Activated naive CD8-positive, alpha-beta T cell treated with anti-CD3 and anti-CD28 coated beads, Interleukin-2, amount 10 ng/mL, durations not matched to agents 7 days and 5 days (primary cell): ENCODE measurements around the gene PATJ. TPM values are rescaled to one million over a fixed set of nuclear protein-coding genes. Genes with fewer than 3 reads are reported as not detected.
"Not testable (repeated sequence)": the region's sequence is repeated elsewhere in the genome, so short reads cannot be mapped to it uniquely, and the experiment has no call there.

ENCODE experiments used
- ATAC-seq: fragments of 150-1000 bp; cut with Tn5 transposase; one replicate; pipeline ENCODE4 v1.10.0; 2021; ENCODE audit warnings: low read depth, moderate library complexity
- POLR2A ChIA-PET: fragments of 350-600 bp; sonication (Branson Sonifier 250); formaldehyde crosslinking; loops from one replicate; lab custom pipeline; 2021; ENCODE audit warnings: antibody characterized with exemption; lab: Charles Lee
- DNase-seq: peaks from one replicate; pipeline ENCODE4 v3.0.0; 2021
- H3K27ac Mint-ChIP-seq: one replicate; pipeline ENCODE4 v1.8.0; 2022; ENCODE audit warnings: mild to moderate bottlenecking, mixed read lengths
- H3K27me3 Mint-ChIP-seq: one replicate; pipeline ENCODE4 v1.8.0; 2022; ENCODE audit warnings: mild to moderate bottlenecking, moderate library complexity, mixed read lengths
- H3K36me3 Mint-ChIP-seq: one replicate; pipeline ENCODE4 v1.8.0; 2021; ENCODE audit warnings: mild to moderate bottlenecking, mixed read lengths
- H3K4me1 Mint-ChIP-seq: one replicate; pipeline ENCODE4 v1.8.0; 2021; ENCODE audit warnings: mixed read lengths
- H3K4me3 Mint-ChIP-seq: one replicate; pipeline ENCODE4 v1.8.0; 2022; ENCODE audit warnings: mild to moderate bottlenecking, moderate library complexity, mixed read lengths
- H3K9me3 Mint-ChIP-seq: one replicate; pipeline ENCODE4 v1.8.0; 2021; ENCODE audit warnings: mixed read lengths
- total RNA-seq, 2 experiments: library from RNA; stranded (reverse); gene quantifications; one replicate each; pipeline ENCODE4 v1.2.3, GENCODE V29; 2021

PATJ gene
- total RNA-seq, 2 experiments from 2014 or later, result 24.5 to 27.2 TPM

DNA sequence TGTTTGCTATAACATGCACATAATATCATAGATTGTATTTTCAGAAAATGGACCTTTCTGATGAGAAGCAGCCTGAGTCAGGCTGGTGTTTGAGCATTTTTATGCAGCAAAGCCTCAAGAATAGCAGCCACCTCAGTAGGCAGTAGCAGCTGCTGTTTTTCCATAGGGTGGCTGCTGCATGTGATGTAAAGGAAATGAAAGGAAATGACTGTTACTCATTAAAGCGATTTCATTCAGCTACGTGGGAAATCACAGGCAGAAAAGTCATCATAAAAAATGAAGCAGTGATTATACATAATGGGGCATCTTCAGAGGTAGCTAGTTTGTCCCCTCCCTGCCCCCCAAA, 110.4 kb downstream of the PATJ start:
- POLR2A ChIA-PET, result no interaction called here
- no peak for DNase-seq
- H3K27ac Mint-ChIP-seq, result no peak overlapping the region

DNA sequence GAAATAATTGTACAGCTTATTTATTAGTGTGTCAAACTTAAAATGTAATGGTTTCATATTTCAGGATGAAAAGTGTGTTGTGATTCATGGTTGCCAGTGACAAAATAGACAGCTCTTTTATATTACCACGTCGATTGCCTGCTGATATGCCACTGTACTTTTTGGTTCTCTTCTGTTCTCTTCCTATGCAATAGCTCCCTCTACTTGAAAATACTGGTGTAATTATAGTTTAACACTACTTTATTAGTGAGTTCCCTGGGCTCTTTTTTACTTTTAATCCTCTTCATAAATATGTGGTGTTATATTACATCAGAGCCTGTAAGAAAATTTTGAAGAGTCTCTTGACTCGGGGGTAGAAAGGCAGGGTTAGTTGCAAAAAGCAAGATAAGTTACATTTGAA, 111.3 kb downstream of the PATJ start:
- Mint-ChIP-seq H3K4me1 (no peaks in the 10 kb centered on the region), H3K27me3 (no peaks in the 10 kb centered on the region), H3K4me3 (no peak overlapping the region), H3K9me3 (no peaks in the 10 kb centered on the region), H3K27ac (no peak overlapping the region), H3K36me3 (no peaks in the 10 kb centered on the region)
- POLR2A ChIA-PET, result no interaction called here
- ATAC-seq, result no peak
- DNase-seq, result no peak

More for the DNA sequence above, 110.4 kb downstream of the PATJ start:
- H3K4me3 Mint-ChIP-seq, result no peak overlapping the region
- ATAC-seq, result no peak
- H3K36me3 Mint-ChIP-seq, result no peaks in the 10 kb centered on the region
- no peaks in the 10 kb centered on the region for H3K27me3 Mint-ChIP-seq
- no peaks in the 10 kb centered on the region for H3K9me3 Mint-ChIP-seq
- H3K4me1 Mint-ChIP-seq, result no peaks in the 10 kb centered on the region

DNA sequence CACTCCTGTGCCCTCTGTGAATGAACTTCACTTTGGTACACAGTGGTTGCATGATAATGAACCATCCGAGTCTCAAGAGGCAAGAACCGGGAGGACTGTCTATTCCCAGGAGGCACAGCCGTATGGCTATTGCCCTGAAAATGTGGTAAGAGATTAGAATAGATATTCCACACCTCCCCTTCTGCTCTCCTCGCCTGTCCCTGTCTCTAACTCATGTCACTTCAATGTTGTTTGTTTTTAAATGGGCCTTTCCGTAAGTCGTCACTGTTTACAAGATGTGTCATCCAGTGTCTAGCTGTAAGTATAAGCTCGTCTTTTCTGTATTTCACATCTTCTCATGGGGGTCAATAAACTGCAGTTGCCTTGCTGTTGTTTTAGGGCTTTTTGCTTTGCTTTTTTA, 122.2 kb downstream of the PATJ start:
- H3K4me1 Mint-ChIP-seq, result peaks cover 4% of the 10 kb centered on the region
- H3K27ac Mint-ChIP-seq, result no peak overlapping the region
- DNase-seq, result no peak
- no peaks in the 10 kb centered on the region for H3K27me3 Mint-ChIP-seq
- no peak for ATAC-seq
- POLR2A ChIA-PET, result no interaction called here
- no peak overlapping the region for H3K4me3 Mint-ChIP-seq
- H3K9me3 Mint-ChIP-seq, result peaks cover 1% of the 10 kb centered on the region
- peaks cover 13% of the 10 kb centered on the region for H3K36me3 Mint-ChIP-seq

DNA sequence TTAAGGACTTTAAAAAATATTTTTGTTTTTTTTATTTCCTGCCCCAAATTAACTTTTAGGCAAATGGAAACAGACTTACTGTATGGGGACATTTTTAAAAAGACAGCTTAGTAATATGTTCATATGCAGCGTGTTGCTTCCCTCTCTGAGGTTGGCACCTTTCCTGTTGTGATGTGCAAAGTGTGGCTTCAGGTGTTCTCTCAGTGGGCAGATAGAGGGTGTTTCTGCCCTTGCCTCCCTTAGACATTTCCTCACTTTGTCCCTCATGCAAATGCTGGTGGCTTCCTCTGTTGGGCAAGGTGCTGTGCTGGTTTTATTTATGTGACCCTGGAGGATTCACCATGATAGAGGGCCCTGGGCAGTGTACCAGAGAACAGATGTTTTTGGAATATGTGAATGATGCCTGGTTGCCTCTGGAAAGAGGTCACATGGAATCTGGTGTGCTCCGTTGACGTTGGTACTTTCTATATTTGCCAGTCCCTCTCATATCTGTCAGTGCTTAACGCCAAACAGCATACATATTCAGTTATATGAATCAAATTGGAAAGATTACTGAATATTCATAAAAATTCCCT, 123.5 kb downstream of the PATJ start:
- POLR2A ChIA-PET, result interaction anchor here (0.8 kb wide), 1 partner anchor 672 kb away, joined by 3 read pairs; no protein-coding TSS in a partner anchor
- DNase-seq (no peak), ATAC-seq (no peak)
- Mint-ChIP-seq H3K4me3 (no peak overlapping the region), H3K4me1 (peaks cover 4% of the 10 kb centered on the region), H3K9me3 (peaks cover 1% of the 10 kb centered on the region), H3K27me3 (no peaks in the 10 kb centered on the region), H3K36me3 (peaks cover 14% of the 10 kb centered on the region), H3K27ac (no peak overlapping the region)

DNA sequence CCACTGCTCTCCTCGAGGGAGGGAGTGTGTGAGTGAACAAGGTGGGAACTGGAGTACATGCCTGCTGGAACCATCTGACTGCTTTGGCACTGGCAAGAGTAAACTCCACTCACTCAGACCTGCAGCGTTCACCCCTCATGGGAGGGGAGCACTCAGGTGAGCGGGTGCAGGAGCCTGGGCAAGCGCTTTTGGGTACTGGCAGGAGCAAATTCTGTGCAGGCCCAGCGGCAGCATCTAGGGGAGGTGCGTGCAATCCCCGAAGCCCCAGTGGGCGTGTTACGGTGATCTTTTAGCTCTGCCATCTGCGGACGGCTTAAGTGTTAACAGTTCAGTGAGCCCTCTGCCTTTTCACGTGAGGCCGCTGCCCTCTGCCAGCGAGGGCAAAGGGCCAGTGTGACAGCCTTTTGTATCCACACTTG, 127.4 kb downstream of the PATJ start:
- peaks cover 14% of the 10 kb centered on the region for H3K36me3 Mint-ChIP-seq
- H3K4me3 Mint-ChIP-seq, result no peak overlapping the region
- no peaks in the 10 kb centered on the region for H3K27me3 Mint-ChIP-seq
- H3K27ac Mint-ChIP-seq, result no peak overlapping the region
- peaks cover 3% of the 10 kb centered on the region for H3K4me1 Mint-ChIP-seq
- peaks cover 4% of the 10 kb centered on the region for H3K9me3 Mint-ChIP-seq
- ATAC-seq (no peak), DNase-seq (no peak)
- POLR2A ChIA-PET, result no interaction called here

DNA sequence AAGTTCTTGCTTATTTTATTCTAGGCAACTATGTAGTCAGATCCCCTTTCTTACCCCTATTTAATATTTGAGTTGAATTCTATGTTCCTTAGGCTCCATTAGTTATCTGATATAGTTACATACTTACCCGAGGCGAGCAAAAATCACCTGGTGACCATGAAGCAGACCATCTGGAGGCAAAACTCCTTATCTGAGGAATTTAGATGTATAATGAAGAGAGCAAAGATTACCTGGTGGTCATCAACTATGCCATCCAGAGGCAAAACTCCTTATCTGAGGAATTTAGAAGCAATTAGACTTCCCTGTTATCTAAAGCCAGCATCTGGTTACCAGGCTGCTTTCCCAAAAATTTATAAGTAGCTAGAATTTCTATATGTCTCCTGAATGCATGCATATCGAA, 129.9 kb downstream of the PATJ start:
- peaks cover 4% of the 10 kb centered on the region for H3K9me3 Mint-ChIP-seq
- DNase-seq, result no peak
- POLR2A ChIA-PET, result no interaction called here
- ATAC-seq, result no peak
- H3K4me3 Mint-ChIP-seq, result no peak overlapping the region
- H3K36me3 Mint-ChIP-seq, result peaks cover 23% of the 10 kb centered on the region
- H3K27ac Mint-ChIP-seq, result no peak overlapping the region
- H3K4me1 Mint-ChIP-seq, result no peaks in the 10 kb centered on the region
- no peaks in the 10 kb centered on the region for H3K27me3 Mint-ChIP-seq

DNA sequence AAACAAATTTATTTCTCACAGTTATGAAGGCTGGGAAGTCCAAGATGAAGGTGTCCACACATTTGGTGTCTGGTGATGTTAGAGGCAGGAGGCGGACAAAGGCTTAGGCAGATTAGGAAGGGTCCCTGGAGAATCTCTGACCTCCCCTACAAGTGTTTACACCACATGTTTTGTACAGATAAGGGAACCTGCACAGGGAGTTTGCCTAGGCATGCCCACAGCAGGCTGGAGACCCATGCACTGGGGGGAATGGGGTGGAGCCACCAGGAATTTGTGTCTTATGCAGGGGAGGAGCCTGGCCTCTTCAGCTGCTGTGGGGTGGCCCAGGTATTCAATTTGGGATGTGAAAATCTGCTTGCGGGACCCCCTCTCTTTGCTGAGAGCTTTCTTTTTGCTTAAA, 131.3 kb downstream of the PATJ start:
- Mint-ChIP-seq H3K4me1 (no peaks in the 10 kb centered on the region), H3K36me3 (peaks cover 26% of the 10 kb centered on the region), H3K27ac (no peak overlapping the region), H3K4me3 (no peak overlapping the region), H3K9me3 (peaks cover 4% of the 10 kb centered on the region), H3K27me3 (no peaks in the 10 kb centered on the region)
- POLR2A ChIA-PET, result no interaction called here
- ATAC-seq (no peak), DNase-seq (no peak)

DNA sequence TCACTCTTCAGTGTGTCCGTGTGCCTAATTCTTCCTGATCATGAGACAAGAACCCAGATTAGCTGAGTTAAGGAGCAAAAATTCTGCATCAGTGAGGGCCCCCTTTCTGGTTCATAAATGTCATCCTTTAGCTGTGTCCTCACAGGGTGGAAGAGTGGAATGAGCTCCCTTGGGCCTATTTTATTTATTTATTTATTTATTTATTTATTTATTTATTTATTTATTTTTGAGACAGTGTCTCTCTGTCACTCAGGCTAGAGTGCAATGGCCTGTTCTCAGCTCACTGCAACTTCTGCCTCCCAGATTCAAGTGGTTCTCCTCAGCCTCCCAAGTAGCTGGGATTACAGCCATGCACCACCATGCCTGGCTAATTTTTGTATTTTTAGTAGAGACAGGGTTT, 131.7 kb downstream of the PATJ start:
- POLR2A ChIA-PET, result no interaction called here
- Mint-ChIP-seq H3K27ac (no peak overlapping the region), H3K4me1 (no peaks in the 10 kb centered on the region), H3K27me3 (no peaks in the 10 kb centered on the region), H3K9me3 (peaks cover 3% of the 10 kb centered on the region), H3K36me3 (peaks cover 24% of the 10 kb centered on the region), H3K4me3 (no peak overlapping the region)
- no peak for DNase-seq
- no peak for ATAC-seq

DNA sequence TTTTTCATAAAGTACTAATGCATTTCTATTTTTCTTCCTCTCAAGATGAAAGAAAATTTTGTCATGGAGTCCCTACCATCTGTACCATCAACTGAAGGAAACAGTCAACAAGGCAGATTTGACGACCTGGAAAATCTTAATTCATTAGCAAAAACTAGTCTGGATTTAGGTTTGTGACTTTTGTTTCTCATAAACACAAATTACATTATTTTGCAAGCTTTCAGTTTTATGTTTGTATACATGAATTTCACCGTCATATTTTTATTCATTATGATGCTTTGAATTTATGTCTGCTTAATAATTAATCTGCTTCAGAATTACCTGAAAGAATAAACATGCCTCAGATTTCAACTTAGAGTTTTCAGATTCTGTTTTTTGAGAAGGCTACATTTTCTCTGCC, 132.9 kb downstream of the PATJ start:
- no peaks in the 10 kb centered on the region for H3K4me1 Mint-ChIP-seq
- DNase-seq (no peak), ATAC-seq (no peak)
- no peak overlapping the region for H3K4me3 Mint-ChIP-seq
- H3K27me3 Mint-ChIP-seq, result no peaks in the 10 kb centered on the region
- peaks cover 3% of the 10 kb centered on the region for H3K9me3 Mint-ChIP-seq
- no peak overlapping the region for H3K27ac Mint-ChIP-seq
- POLR2A ChIA-PET, result no interaction called here
- peaks cover 20% of the 10 kb centered on the region for H3K36me3 Mint-ChIP-seq

DNA sequence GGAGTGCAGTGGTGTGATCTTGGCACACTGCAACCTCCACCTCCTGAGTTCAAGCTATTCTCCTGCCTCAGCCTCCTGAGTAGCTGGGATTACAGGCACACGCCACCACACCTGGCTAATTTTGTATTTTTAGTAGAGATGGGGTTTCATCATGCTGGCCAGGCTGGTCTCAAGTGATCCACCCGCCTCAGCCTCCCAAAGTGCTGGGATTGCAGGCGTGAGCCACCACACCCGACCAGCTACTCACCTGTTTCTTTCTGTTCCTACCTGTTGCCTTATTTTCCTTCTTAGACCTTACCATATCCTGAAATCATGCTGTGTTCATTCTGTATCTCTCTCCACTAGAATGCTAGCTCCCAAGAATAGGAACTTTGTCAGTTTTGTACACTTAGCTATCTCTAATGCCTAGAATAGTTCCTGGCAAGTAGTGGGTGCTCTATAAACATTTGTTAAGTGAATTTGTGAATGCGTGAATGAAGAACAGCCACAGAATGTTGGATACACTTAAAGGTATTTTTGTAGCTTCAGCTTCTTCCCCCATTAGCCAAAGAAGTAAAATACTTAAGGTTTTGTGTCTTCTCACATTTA, 137.7 kb downstream of the PATJ start:
- DNase-seq, ATAC-seq, H3K9me3 Mint-ChIP-seq, H3K27ac Mint-ChIP-seq, H3K4me3 Mint-ChIP-seq, POLR2A ChIA-PET, H3K27me3 Mint-ChIP-seq, H3K4me1 Mint-ChIP-seq: not testable (repeated sequence)
- H3K36me3 Mint-ChIP-seq, result peaks cover 22% of the 10 kb centered on the region

DNA sequence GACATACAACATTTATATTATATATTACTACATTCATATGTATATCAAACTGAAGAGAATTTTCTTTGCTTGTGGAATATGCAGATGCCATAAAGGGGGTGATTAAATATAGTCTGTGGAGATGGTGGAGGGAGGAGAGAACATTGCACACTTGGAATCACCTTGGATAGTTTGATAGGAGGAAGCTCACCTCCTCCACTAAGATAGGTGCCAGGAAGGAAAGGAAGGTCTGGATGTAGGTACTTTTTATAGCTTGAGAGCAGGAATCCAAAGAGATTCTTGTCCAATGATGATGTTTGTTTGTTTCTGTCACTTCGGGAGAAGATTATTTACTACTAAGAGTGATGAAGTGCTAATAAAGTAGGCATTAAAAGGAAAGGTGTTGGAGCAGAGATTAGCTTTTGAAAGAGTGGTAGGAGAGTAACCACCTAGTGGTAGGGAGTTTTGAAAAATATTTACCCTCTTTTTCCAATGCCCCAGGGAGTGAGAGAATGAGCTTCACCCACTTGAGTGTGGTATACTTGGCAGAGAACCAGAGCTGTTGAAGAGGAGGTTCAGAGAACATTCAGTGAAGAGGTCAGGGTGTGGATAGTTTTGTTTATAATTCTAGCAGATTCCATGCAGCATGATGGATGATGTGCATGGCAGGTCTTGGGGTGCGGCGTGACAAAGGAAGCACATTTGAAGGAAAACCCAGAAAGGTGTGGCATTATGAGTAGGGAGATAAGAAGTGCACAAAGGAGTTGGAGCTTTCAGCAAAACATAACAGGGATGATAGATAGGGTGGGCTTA, 145.0 kb downstream of the PATJ start:
- no peak for DNase-seq
- Mint-ChIP-seq H3K4me3 (no peak overlapping the region), H3K9me3 (peaks cover 4% of the 10 kb centered on the region), H3K4me1 (no peaks in the 10 kb centered on the region), H3K27ac (no peak overlapping the region), H3K27me3 (no peaks in the 10 kb centered on the region), H3K36me3 (peaks cover 17% of the 10 kb centered on the region)
- POLR2A ChIA-PET, result no interaction called here
- no peak for ATAC-seq

DNA sequence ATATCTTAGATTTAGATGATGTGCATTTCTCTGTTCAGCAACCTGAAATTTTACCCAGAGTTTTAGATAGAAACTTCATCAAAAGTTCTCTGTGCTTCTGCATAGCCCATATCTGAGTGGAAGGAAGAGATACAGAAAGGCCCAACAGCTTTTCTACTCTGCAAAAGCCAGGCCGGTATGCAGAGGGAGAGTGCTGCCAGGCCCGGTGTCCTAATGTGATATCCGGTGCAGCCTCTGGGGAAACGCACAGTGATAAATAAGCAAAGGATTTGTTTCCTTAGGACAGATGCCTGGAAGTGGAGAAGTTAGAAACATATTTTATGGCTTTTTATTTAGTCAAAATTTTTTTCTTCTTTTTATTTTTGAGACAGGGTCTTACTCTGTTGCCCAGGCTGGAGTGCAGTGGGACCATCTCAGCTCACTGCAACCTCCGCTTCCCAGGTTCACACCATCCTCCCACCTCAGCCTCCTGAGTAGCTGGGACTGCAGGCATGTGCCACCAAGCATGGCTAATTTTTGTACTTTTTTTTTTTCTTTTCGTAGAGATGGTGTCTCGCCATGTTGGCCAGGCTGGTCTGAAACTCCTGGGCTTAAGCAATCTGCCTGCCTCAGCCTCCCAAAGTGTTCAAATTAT, 145.8 kb downstream of the PATJ start:
- H3K36me3 Mint-ChIP-seq, result peaks cover 17% of the 10 kb centered on the region
- POLR2A ChIA-PET, result no interaction called here
- no peak for ATAC-seq

DNA sequence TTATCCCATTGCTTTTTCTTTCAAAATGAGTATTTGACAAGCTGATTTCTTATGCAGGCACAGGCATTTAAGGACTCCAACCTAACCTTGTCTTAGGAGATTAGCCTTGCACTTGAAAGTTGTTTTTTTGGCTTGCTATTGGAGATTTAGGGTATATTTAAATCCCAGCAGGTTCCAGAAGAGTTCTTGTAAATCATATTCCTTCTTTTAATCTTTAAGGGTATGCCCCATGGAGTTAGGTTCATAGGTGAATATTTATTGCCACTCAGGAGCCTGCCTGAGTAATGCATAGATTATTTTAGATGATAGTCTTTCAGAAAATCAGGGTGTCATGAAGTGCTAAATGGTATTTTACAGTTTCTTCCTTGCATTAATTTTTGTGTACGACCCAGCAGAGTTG, 146.5 kb downstream of the PATJ start:
- H3K9me3 Mint-ChIP-seq, result peaks cover 4% of the 10 kb centered on the region
- POLR2A ChIA-PET, result no interaction called here
- no peak overlapping the region for H3K4me3 Mint-ChIP-seq
- H3K27ac Mint-ChIP-seq, result no peak overlapping the region
- no peaks in the 10 kb centered on the region for H3K4me1 Mint-ChIP-seq
- DNase-seq (no peak), ATAC-seq (no peak)
- peaks cover 19% of the 10 kb centered on the region for H3K36me3 Mint-ChIP-seq
- no peaks in the 10 kb centered on the region for H3K27me3 Mint-ChIP-seq

More for the DNA sequence above, 145.8 kb downstream of the PATJ start:
- H3K27ac Mint-ChIP-seq, result no peak overlapping the region
- H3K4me3 Mint-ChIP-seq, result no peak overlapping the region
- no peaks in the 10 kb centered on the region for H3K4me1 Mint-ChIP-seq
- peaks cover 4% of the 10 kb centered on the region for H3K9me3 Mint-ChIP-seq
- no peaks in the 10 kb centered on the region for H3K27me3 Mint-ChIP-seq
- DNase-seq, result no peak
